ENCODE results near the gene ANAPC10. TPM values are rescaled to one million over a fixed set of nuclear protein-coding genes. Genes with fewer than 3 reads are reported as not detected.

ANAPC10 gene
- total RNA-seq, 4 donors from 2014 or later = 17.7 to 33.6 (median 24.9) TPM

DNA sequence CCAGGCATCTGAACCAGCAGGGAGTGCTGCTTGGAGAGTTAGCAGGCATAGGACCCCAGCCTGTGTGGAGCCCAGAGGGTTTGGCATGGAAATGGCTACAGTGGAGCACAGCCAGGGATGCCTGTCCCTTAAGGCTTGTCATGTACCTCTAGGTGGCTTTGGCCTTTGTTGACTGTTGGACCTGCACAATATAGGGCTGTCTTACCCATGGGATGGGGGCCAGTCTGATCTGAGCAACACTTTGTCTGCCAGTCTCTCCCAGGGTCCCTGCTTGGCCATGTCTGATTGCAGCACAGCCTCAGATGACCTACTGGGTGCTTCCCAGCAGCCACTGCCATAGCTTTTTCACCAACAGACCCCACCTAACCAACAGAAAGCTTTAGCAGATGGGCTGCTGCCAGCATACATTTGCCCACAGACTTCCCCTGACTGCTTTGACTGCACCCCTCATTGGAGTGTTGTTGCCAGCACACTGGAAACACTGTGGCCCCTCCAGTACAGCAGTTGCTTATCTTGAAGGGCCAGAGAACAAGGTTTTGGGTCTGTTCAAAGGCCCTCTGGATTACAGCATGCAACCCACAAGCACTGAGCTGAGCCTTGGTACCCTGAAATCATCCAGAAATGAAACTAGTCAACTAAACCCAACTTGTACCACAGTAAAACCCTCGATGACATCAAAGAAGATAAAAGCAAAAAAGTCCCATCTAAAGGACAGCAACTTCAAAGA is 22.1 kb downstream of the ANAPC10 start:
- Histone ChIP-seq H3K4me3 (no peak overlapping the region), H3K36me3 (peaks cover 0 to 24% of the 10 kb centered on the region in 2 donors), H3K9me3 (no peaks in the 10 kb centered on the region), H3K27me3 (no peaks in the 10 kb centered on the region), H3K27ac (no peak overlapping the region), H3K4me1 (peaks cover 0 to 11% of the 10 kb centered on the region in 2 donors)
- no peak for TF ChIP-seq CTCF (IDR thresholded peaks at IDR 0.05 in 4 of 5, conservative IDR thresholded peaks at IDR 0.05 in 1 of 5)
- no peak for TF ChIP-seq POLR2A (IDR thresholded peaks at IDR 0.05)
- intact Hi-C loops (cut with DNase I; ENCODE audit: low total_unique reads) (no loop called here), in situ Hi-C loops (cut with MboI; ENCODE audit: low sequenced_read_pairs in 4 of 4) (no loop called here)
- no peak for DNase-seq
- no peak for ATAC-seq

DNA sequence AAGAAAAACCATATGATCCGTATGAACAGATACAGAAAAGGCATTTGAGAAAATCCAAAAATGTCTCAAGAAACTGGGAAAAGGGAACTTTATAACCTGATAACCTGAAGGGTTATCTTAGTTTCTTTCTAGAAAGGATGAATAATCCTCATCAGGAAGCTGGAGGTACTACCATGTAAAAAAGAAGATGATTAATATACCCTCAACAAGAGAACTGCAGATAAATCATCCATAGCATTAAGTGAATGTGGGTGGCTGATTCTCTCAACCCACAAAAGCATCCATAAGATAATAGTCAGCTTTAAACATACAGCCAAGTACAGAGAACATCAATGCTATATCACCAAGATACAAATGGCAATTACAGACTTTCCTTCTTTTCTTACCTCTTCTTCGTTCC is 26.4 kb downstream of the ANAPC10 start:
- no peaks in the 10 kb centered on the region for H3K9me3 ChIP-seq
- no peaks in the 10 kb centered on the region for H3K27me3 ChIP-seq
- no peak for TF ChIP-seq POLR2A (IDR thresholded peaks at IDR 0.05)
- no peak for TF ChIP-seq CTCF (IDR thresholded peaks at IDR 0.05 in 4 of 5, conservative IDR thresholded peaks at IDR 0.05 in 1 of 5)
- in situ Hi-C loops (cut with MboI; ENCODE audit: low sequenced_read_pairs in 4 of 4) (no loop called here), intact Hi-C loops (cut with DNase I; ENCODE audit: low total_unique reads) (no loop called here)
- no peaks in the 10 kb centered on the region for H3K36me3 ChIP-seq
- DNase-seq (no peak), ATAC-seq (no peak)
- H3K27ac ChIP-seq = no peak overlapping the region
- no peak overlapping the region for H3K4me3 ChIP-seq
- peaks cover 0 to 8% of the 10 kb centered on the region in 2 donors for H3K4me1 ChIP-seq

- in situ Hi-C loops (cut with MboI; ENCODE audit: low sequenced_read_pairs in 4 of 4) (loop anchor here in 3 of 4 donors (10.0 kb wide), 1 partner anchor 895 kb away; no protein-coding TSS in a partner anchor), intact Hi-C loops (cut with DNase I; ENCODE audit: low total_unique reads) (no loop called here)
- Histone ChIP-seq H3K4me1 (no peaks in the 10 kb centered on the region), H3K36me3 (no peaks in the 10 kb centered on the region), H3K9me3 (no peaks in the 10 kb centered on the region), H3K27ac (no peak overlapping the region), H3K27me3 (no peaks in the 10 kb centered on the region), H3K4me3 (no peak overlapping the region)
- no peak for ATAC-seq
- no peak for TF ChIP-seq CTCF (IDR thresholded peaks at IDR 0.05 in 4 of 5, conservative IDR thresholded peaks at IDR 0.05 in 1 of 5)
- no peak for TF ChIP-seq POLR2A (IDR thresholded peaks at IDR 0.05)
- DNase-seq = no peak
Observed at GRCh38 chr4:145069361-145069760, 28.6 kb downstream of the ANAPC10 start.

DNA sequence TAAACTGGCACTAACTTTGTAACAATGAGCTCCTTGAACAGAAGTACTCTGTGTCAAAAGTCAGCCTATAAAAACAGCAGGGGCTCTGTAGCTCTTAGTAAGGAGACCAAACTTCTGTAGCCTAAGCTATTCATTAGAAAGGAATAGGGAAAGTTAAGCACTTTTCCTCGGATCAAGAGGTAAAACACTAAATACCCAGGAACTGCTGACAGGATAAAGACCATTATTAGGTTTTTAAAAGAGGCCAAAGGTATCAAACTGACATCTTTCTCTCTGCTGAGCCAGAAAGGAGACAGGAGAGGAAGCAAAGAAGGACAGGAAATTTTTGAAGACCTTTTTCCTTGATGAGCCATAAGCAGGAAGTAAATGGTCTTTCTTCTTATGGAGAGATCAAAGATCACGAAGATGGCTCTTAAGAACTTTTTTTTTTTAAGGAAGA is 31.9 kb downstream of the ANAPC10 start:
- intact Hi-C loops (cut with DNase I; ENCODE audit: low total_unique reads) (no loop called here), in situ Hi-C loops (cut with MboI; ENCODE audit: low sequenced_read_pairs in 4 of 4) (loop anchor here in 3 of 4 donors (10.0 kb wide), 1 partner anchor 891 kb away; no protein-coding TSS in a partner anchor)
- ATAC-seq = no peak

More for the DNA sequence above, 31.9 kb downstream of the ANAPC10 start:
- no peak overlapping the region for H3K4me3 ChIP-seq
- TF ChIP-seq POLR2A (IDR thresholded peaks at IDR 0.05) (no peak), CTCF (IDR thresholded peaks at IDR 0.05 in 4 of 5, conservative IDR thresholded peaks at IDR 0.05 in 1 of 5) (no peak)
- H3K4me1 ChIP-seq = no peaks in the 10 kb centered on the region
- no peaks in the 10 kb centered on the region for H3K9me3 ChIP-seq
- no peak for DNase-seq
- no peaks in the 10 kb centered on the region for H3K36me3 ChIP-seq
- no peak overlapping the region for H3K27ac ChIP-seq
- H3K27me3 ChIP-seq = no peaks in the 10 kb centered on the region
